Neural progenitor cell (in vitro differentiated cells): ENCODE results near the gene MYO16. TPM values are rescaled to one million over a fixed set of nuclear protein-coding genes. Genes with fewer than 3 reads are reported as not detected.

Experiments used
- DNase-seq: peaks from one replicate; pipeline ENCODE4 v3.0.0-alpha.2; 2016; ENCODE audit warnings: low spot score
- H2AFZ ChIP-seq: fragments of 200-600 bp; sonication (generic); replicated peaks from 2 replicates; pipeline ENCODE4 v1.6.1; 2016; ENCODE audit warnings: antibody characterized with exemption
- H3F3A ChIP-seq: fragments of 200-600 bp; sonication (generic); 2 replicates; pipeline ENCODE4 v1.6.1; 2016; ENCODE audit warnings: antibody characterized with exemption, low read depth
- H3K27ac ChIP-seq: fragments of 200-600 bp; sonication (generic); 2 replicates; pipeline ENCODE4 v1.5.1; 2016; ENCODE audit warnings: mild to moderate bottlenecking
- H3K27me3 ChIP-seq: fragments of 200-600 bp; sonication (generic); 2 replicates; pipeline ENCODE4 v1.6.1; 2016; ENCODE audit warnings: mild to moderate bottlenecking, moderate library complexity
- H3K36me3 ChIP-seq: fragments of 200-600 bp; sonication (generic); 2 replicates; pipeline ENCODE4 v1.5.1; 2016
- H3K4me1 ChIP-seq: fragments of 200-600 bp; sonication (generic); 2 replicates; pipeline ENCODE4 v1.6.1; 2016; ENCODE audit warnings: mixed run types
- H3K4me2 ChIP-seq: fragments of 200-600 bp; sonication (generic); 2 replicates; pipeline ENCODE4 v1.6.1; 2016
- H3K4me3 ChIP-seq: fragments of 200-600 bp; sonication (generic); 2 replicates; pipeline ENCODE4 v1.5.1; 2016
- H3K79me2 ChIP-seq: fragments of 200-600 bp; sonication (generic); 2 replicates; pipeline ENCODE4 v1.6.1; 2016; ENCODE audit warnings: low read depth
- H3K9ac ChIP-seq: fragments of 200-600 bp; sonication (generic); 2 replicates; pipeline ENCODE4 v1.6.1; 2016
- H3K9me3 ChIP-seq: fragments of 200-600 bp; sonication (generic); 2 replicates; pipeline ENCODE4 v1.5.1; 2016; ENCODE audit warnings: low read depth
- H4K20me1 ChIP-seq: fragments of 200-600 bp; sonication (generic); 2 replicates; pipeline ENCODE4 v1.6.1; 2016; ENCODE audit warnings: low read depth
- H3K27ac Mint-ChIP-seq: 3 replicates; pipeline ENCODE4 v1.8.0; 2021; ENCODE audit warnings: mixed read lengths
- H3K27me3 Mint-ChIP-seq: 2 replicates; pipeline ENCODE4 v1.8.0; 2022; ENCODE audit warnings: low read depth, mild to moderate bottlenecking, inconsistent platforms, moderate library complexity, mixed read lengths; ENCODE audit not compliant: insufficient read depth
- H3K36me3 Mint-ChIP-seq: 3 replicates; pipeline ENCODE4 v1.8.0; 2021; ENCODE audit warnings: mixed read lengths
- H3K4me1 Mint-ChIP-seq: 3 replicates; pipeline ENCODE4 v1.8.0; 2021; ENCODE audit warnings: mixed read lengths
- H3K4me3 Mint-ChIP-seq: 3 replicates; pipeline ENCODE4 v1.8.0; 2021; ENCODE audit warnings: mild to moderate bottlenecking, moderate library complexity, mixed read lengths
- H3K9me3 Mint-ChIP-seq: 3 replicates; pipeline ENCODE4 v1.8.0; 2020; ENCODE audit warnings: mixed read lengths
- CTCF ChIP-seq: fragments of 200-600 bp; sonication (generic); IDR thresholded peaks from 2 replicates; pipeline ENCODE4 v1.5.1; 2017; ENCODE audit warnings: antibody characterized with exemption, mild to moderate bottlenecking
- EZH2 ChIP-seq: fragments of 200-600 bp; sonication (generic); IDR thresholded peaks from 2 replicates; pipeline ENCODE4 v1.6.1; 2017; ENCODE audit warnings: antibody characterized with exemption, mild to moderate bottlenecking, moderate library complexity
- EZH2phosphoT487 ChIP-seq: fragments of 200-600 bp; sonication (generic); IDR thresholded peaks from 2 replicates; pipeline ENCODE4 v1.6.1; 2017; ENCODE audit warnings: antibody characterized with exemption
- total RNA-seq: library from RNA; depleted of rRNA; stranded (reverse); fragments of >200 nt; gene quantifications from 2 replicates; pipeline ENCODE4 v1.2.3, GENCODE V29; 2015; ENCODE audit warnings: low replicate concordance

MYO16 gene
- total RNA-seq, 1 donor from 2014 or later, result 0.41 TPM

- no peaks in the 10 kb centered on the region for H3K4me1 Mint-ChIP-seq
- no peaks in the 10 kb centered on the region for H3K27me3 ChIP-seq
- H3K4me1 ChIP-seq, result no peaks in the 10 kb centered on the region
- H3K9me3 Mint-ChIP-seq, result peaks cover 7% of the 10 kb centered on the region
- no peaks in the 10 kb centered on the region for H3K36me3 ChIP-seq
- H3K9me3 ChIP-seq, result no peaks in the 10 kb centered on the region
- TF ChIP-seq EZH2, result no peak
- TF ChIP-seq CTCF, result no peak
- no peak for TF ChIP-seq EZH2phosphoT487
- H3K27ac ChIP-seq, result no peak overlapping the region
- no peak overlapping the region for H2AFZ ChIP-seq
- H3K9ac ChIP-seq, result no peak overlapping the region
- no peak overlapping the region for H3K27ac Mint-ChIP-seq
- peaks cover 3% of the 10 kb centered on the region for H3K36me3 Mint-ChIP-seq
- H3K4me2 ChIP-seq, result no peak overlapping the region
- H3K4me3 ChIP-seq, result no peak overlapping the region
- no peak for DNase-seq
- no peaks in the 10 kb centered on the region for H4K20me1 ChIP-seq
- H3K27me3 Mint-ChIP-seq, result no peaks in the 10 kb centered on the region
- no peaks in the 10 kb centered on the region for H3F3A ChIP-seq
- no peak overlapping the region for H3K4me3 Mint-ChIP-seq
- no peaks in the 10 kb centered on the region for H3K79me2 ChIP-seq
Measured at GRCh38 chr13:109072505-109072904, 443.1 kb downstream of the MYO16 start.

- Histone ChIP-seq H3K79me2 (no peaks in the 10 kb centered on the region), H3K36me3 (no peaks in the 10 kb centered on the region), H3K4me3 (no peak overlapping the region), H3K4me2 (no peak overlapping the region), H3F3A (no peaks in the 10 kb centered on the region), H3K27me3 (no peaks in the 10 kb centered on the region), H4K20me1 (no peaks in the 10 kb centered on the region), H3K27ac (no peak overlapping the region), H3K4me1 (no peaks in the 10 kb centered on the region), H3K9ac (no peak overlapping the region), H3K9me3 (no peaks in the 10 kb centered on the region), H2AFZ (no peak overlapping the region)
- TF ChIP-seq CTCF (no peak), EZH2 (no peak), EZH2phosphoT487 (no peak)
- Mint-ChIP-seq H3K27ac (no peak overlapping the region), H3K4me1 (no peaks in the 10 kb centered on the region), H3K4me3 (no peak overlapping the region), H3K9me3 (peaks cover 6% of the 10 kb centered on the region), H3K36me3 (peaks cover 3% of the 10 kb centered on the region), H3K27me3 (no peaks in the 10 kb centered on the region)
- no peak for DNase-seq
Measured at GRCh38 chr13:109074436-109074835, 445.0 kb downstream of the MYO16 start.

- no peak overlapping the region for H3K4me3 ChIP-seq
- no peaks in the 10 kb centered on the region for H3K79me2 ChIP-seq
- no peak for TF ChIP-seq EZH2
- TF ChIP-seq EZH2phosphoT487, result no peak
- no peaks in the 10 kb centered on the region for H3K27me3 Mint-ChIP-seq
- H3K27me3 ChIP-seq, result no peaks in the 10 kb centered on the region
- no peaks in the 10 kb centered on the region for H3K4me1 Mint-ChIP-seq
- H3K36me3 Mint-ChIP-seq, result peaks cover 3% of the 10 kb centered on the region
- H3F3A ChIP-seq, result no peaks in the 10 kb centered on the region
- no peaks in the 10 kb centered on the region for H3K36me3 ChIP-seq
- H3K4me1 ChIP-seq, result no peaks in the 10 kb centered on the region
- no peak overlapping the region for H3K9ac ChIP-seq
- no peak overlapping the region for H3K27ac ChIP-seq
- H4K20me1 ChIP-seq, result no peaks in the 10 kb centered on the region
- H3K9me3 Mint-ChIP-seq, result peaks cover 6% of the 10 kb centered on the region
- no peak overlapping the region for H3K4me2 ChIP-seq
- no peak overlapping the region for H3K27ac Mint-ChIP-seq
- no peak overlapping the region for H3K4me3 Mint-ChIP-seq
- H3K9me3 ChIP-seq, result no peaks in the 10 kb centered on the region
- no peak for DNase-seq
- H2AFZ ChIP-seq, result no peak overlapping the region
Measured at GRCh38 chr13:109074853-109075252, 445.4 kb downstream of the MYO16 start.

- peaks cover 5% of the 10 kb centered on the region for H3K27me3 Mint-ChIP-seq
- no peak overlapping the region for H3K4me2 ChIP-seq
- peak overlapping the region; percentile 94 for H3K27ac Mint-ChIP-seq
Measured at GRCh38 chr13:109087916-109088623, 458.7 kb downstream of the MYO16 start.

More at GRCh38 chr13:109087916-109088623, 458.7 kb downstream of the MYO16 start:
- H3F3A ChIP-seq, result no peaks in the 10 kb centered on the region
- no peak for TF ChIP-seq CTCF
- no peak for TF ChIP-seq EZH2phosphoT487
- TF ChIP-seq EZH2, result no peak
- H3K4me1 ChIP-seq, result no peaks in the 10 kb centered on the region
- Mint-ChIP-seq H3K9me3 (no peaks in the 10 kb centered on the region), H3K4me1 (peaks cover 22% of the 10 kb centered on the region), H3K36me3 (peaks cover 2% of the 10 kb centered on the region), H3K4me3 (no peak overlapping the region)
- no peaks in the 10 kb centered on the region for H3K9me3 ChIP-seq
- no peak overlapping the region for H3K9ac ChIP-seq
- DNase-seq, result no peak
- H3K79me2 ChIP-seq, result no peaks in the 10 kb centered on the region
- no peak overlapping the region for H2AFZ ChIP-seq
- H3K4me3 ChIP-seq, result no peak overlapping the region
- no peak overlapping the region for H3K27ac ChIP-seq
- no peaks in the 10 kb centered on the region for H4K20me1 ChIP-seq
- H3K36me3 ChIP-seq, result no peaks in the 10 kb centered on the region
- H3K27me3 ChIP-seq, result no peaks in the 10 kb centered on the region
